GM12892 (cell line): ENCODE results near the gene TRAFD1.

ENCODE experiments used
- POLR2A ChIP-seq: IDR thresholded peaks from 2 replicates; pipeline ENCODE4 v1.6.1; 2011; ENCODE audit warnings: low read depth, low read length, control low read depth
- POLR2AphosphoS5 ChIP-seq: IDR thresholded peaks from 2 replicates; pipeline ENCODE4 v1.6.1; 2011; ENCODE audit warnings: low read depth, low read length, control low read depth

DNA sequence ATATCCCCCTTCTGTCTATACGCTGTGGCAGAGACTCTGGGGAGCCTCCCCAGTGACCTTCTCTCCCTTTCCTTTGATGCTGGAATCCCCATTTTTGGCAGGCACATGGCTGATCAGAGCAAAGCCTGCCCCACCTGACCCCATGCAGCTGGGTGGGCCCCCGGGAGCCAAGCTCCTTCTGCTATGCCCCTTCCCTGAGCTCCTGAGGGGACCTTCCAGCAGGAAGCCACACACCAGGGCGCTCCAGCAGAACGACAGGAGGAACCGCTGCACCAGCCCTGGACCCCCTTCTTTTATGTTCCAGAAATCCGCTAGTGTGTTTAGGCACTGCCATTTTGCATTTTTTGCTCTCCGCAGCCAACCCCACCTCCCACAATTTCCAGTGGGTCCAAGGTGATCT is 44.6 kb downstream of the TRAFD1 start:
- TF ChIP-seq POLR2AphosphoS5: no peak
- no peak for TF ChIP-seq POLR2A
